Motor neuron (in vitro differentiated cells): Measurements from ENCODE around the gene MXD4. TPM values are rescaled to one million over a fixed set of nuclear protein-coding genes. Genes with fewer than 3 reads are reported as not detected.
A peak's percentile ranks its signal among the peaks of the same experiment; 100 is the strongest.
"Not testable (repeated sequence)": the region's sequence is repeated elsewhere in the genome, so short reads cannot be mapped to it uniquely, and the experiment has no call there.

Source experiments
- ATAC-seq, 8 experiments: fragments of 200-7000 bp; cut with Tn5 transposase; replicated peaks in 6 of 8; 2 replicates each; pipeline ENCODE4 v1.8.0; 2021; ENCODE audit warnings: mild to moderate bottlenecking in 8 of 8, moderate library complexity in 8 of 8
- H3K27ac ChIP-seq, 2 donors: fragments of 250-450 bp; sonication (Bioruptor Pico); 2 replicates each; pipeline ENCODE4 v1.9.0; 2021; ENCODE audit warnings: antibody characterized with exemption in 2 of 2, mild to moderate bottlenecking in 2 of 2, moderate library complexity in 1 of 2
- H3K4me1 ChIP-seq, 2 donors: fragments of 250-450 bp; sonication (Bioruptor Pico); replicated peaks in 1 of 2; 2 replicates each; pipeline ENCODE4 v1.6.1; 2021; ENCODE audit warnings: antibody characterized with exemption in 2 of 2, mild to moderate bottlenecking in 2 of 2, moderate library complexity in 1 of 2
- H3K4me3 ChIP-seq, 5 donors: fragments of 250-450 bp; sonication (Bioruptor Pico); 2 replicates each; pipeline ENCODE4 v1.9.0; 2021; ENCODE audit warnings: antibody characterized with exemption in 5 of 5, mild to moderate bottlenecking in 5 of 5, moderate library complexity in 4 of 5
- WGBS, 10 experiments: fragments of 450-650 bp; shearing (Covaris generic); methylation state at CpG; one replicate each; pipeline ENCODE4 v1.0.0; 2022; 5-methylcytosine and 5-hydroxymethylcytosine counted together
- in situ Hi-C, 9 experiments: fragments of 400-800 bp; cut with MboI; loops; one replicate each; pipeline ENCODE4 v1.15.0; 2021; ENCODE audit warnings: low sequenced_read_pairs in 9 of 9, low pct_unique_long_range_greater_than_20kb in 2 of 9; ENCODE audit not compliant: unreplicated experiment in 9 of 9
- total RNA-seq, 8 experiments: library from RNA; unstranded; fragments of 300-600 nt; gene quantifications; 2 replicates each; pipeline versions ENCODE4 v1.2.3 to v1.2.4, GENCODE V29; 2022

The MXD4 gene
- total RNA-seq, 8 experiments from 2014 or later = 12.8 to 53.6 (median 36.2) TPM

GRCh38 chr4:2276581-2277325 is 14.8 kb upstream of the MXD4 start:
- in situ Hi-C loops = no loop called here
- 80 to 96% (median 91%) methylated on average over 1 to 20 of the region's 30 CpGs; no CpG with 5 or more reads in 3 of the 10 experiments for WGBS, 10 experiments
- no peak overlapping the region for H3K27ac ChIP-seq

GRCh38 chr4:2275546-2276251 is 13.8 kb upstream of the MXD4 start:
- in situ Hi-C loops = no loop called here
- Histone ChIP-seq H3K27ac (no peak overlapping the region), H3K4me3 (no peak overlapping the region), H3K4me1 (no peaks in the 10 kb centered on the region)
- 51 to 95% (median 90%) methylated on average over 2 to 27 of the region's 44 CpGs for WGBS, 10 experiments
- ATAC-seq = no peak

More at GRCh38 chr4:2276581-2277325, 14.8 kb upstream of the MXD4 start:
- Histone ChIP-seq H3K4me3 (no peak overlapping the region), H3K4me1 (no peaks in the 10 kb centered on the region)
- ATAC-seq = no peak

GRCh38 chr4:2275044-2275397 is 13.1 kb upstream of the MXD4 start:
- H3K4me1 ChIP-seq, H3K27ac ChIP-seq, in situ Hi-C loops, H3K4me3 ChIP-seq, ATAC-seq: not testable (repeated sequence)
- 79 to 100% (median 90%) methylated on average over 2 to 5 of the region's 10 CpGs; no CpG with 5 or more reads in 1 of the 10 experiments for WGBS, 10 experiments

GRCh38 chr4:2274320-2275043 is 12.6 kb upstream of the MXD4 start:
- in situ Hi-C loops = no loop called here
- no peak overlapping the region for H3K4me3 ChIP-seq
- no peak overlapping the region for H3K27ac ChIP-seq
- ATAC-seq = peak in 1 of 8 experiments; percentile 2
- no peaks in the 10 kb centered on the region for H3K4me1 ChIP-seq
- WGBS, 10 experiments = 70 to 100% (median 100%) methylated on average over 1 to 7 of the region's 21 CpGs; no CpG with 5 or more reads in 3 of the 10 experiments

GRCh38 chr4:2273657-2274319 is 11.9 kb upstream of the MXD4 start:
- no peak overlapping the region for H3K27ac ChIP-seq
- WGBS, 10 experiments = 59 to 100% (median 72%) methylated on average over 1 to 3 of the region's 24 CpGs; no CpG with 5 or more reads in 6 of the 10 experiments
- in situ Hi-C loops = no loop called here

GRCh38 chr4:2273221-2273620 is 11.3 kb upstream of the MXD4 start:
- 10 to 89% (median 80%) methylated on average over 2 to 6 of the region's 15 CpGs; no CpG with 5 or more reads in 5 of the 10 experiments for WGBS, 10 experiments
- Histone ChIP-seq H3K27ac (no peak overlapping the region), H3K4me3 (no peak overlapping the region), H3K4me1 (peaks cover 3% of the 10 kb centered on the region in 2 donors)
- peak in 2 of 8 experiments; percentile 4 to 15 for ATAC-seq
- in situ Hi-C loops = no loop called here

More at GRCh38 chr4:2273657-2274319, 11.9 kb upstream of the MXD4 start:
- ATAC-seq = peak in 3 of 8 experiments; percentile 12 to 38 (median 32)
- Histone ChIP-seq H3K4me1 (peaks cover 3% of the 10 kb centered on the region in 2 donors), H3K4me3 (no peak overlapping the region)

GRCh38 chr4:2272828-2273120 is 10.9 kb upstream of the MXD4 start:
- peaks cover 3% of the 10 kb centered on the region in 2 donors for H3K4me1 ChIP-seq
- WGBS, 10 experiments = 69 to 86% methylated on average over 3 of the region's 6 CpGs; no CpG with 5 or more reads in 8 of the 10 experiments
- in situ Hi-C loops = no loop called here
- no peak for ATAC-seq
- no peak overlapping the region for H3K4me3 ChIP-seq
- H3K27ac ChIP-seq = no peak overlapping the region

GRCh38 chr4:2272026-2272827 is 10.3 kb upstream of the MXD4 start:
- 74 to 100% (median 85%) methylated on average over 2 to 5 of the region's 25 CpGs; no CpG with 5 or more reads in 5 of the 10 experiments for WGBS, 10 experiments
- in situ Hi-C loops = no loop called here
- H3K4me1 ChIP-seq = peaks cover 3% of the 10 kb centered on the region in 2 donors
- peak in 2 of 8 experiments; percentile 8 to 17 for ATAC-seq
- no peak overlapping the region for H3K27ac ChIP-seq
- no peak overlapping the region for H3K4me3 ChIP-seq

GRCh38 chr4:2271279-2272025 is 9.5 kb upstream of the MXD4 start:
- 100% methylated on average over 1 of the region's 27 CpGs; no CpG with 5 or more reads in 9 of the 10 experiments for WGBS, 10 experiments
- no peak overlapping the region for H3K27ac ChIP-seq
- peak in 1 of 8 experiments; percentile 2 for ATAC-seq
- peaks cover 3% of the 10 kb centered on the region in 2 donors for H3K4me1 ChIP-seq
- in situ Hi-C loops = no loop called here
- no peak overlapping the region for H3K4me3 ChIP-seq

GRCh38 chr4:2270341-2271165 is 8.6 kb upstream of the MXD4 start:
- WGBS, 10 experiments = 58% methylated on average over 2 of the region's 34 CpGs; no CpG with 5 or more reads in 9 of the 10 experiments
- Histone ChIP-seq H3K27ac (no peak overlapping the region), H3K4me1 (peaks cover 3 to 7% of the 10 kb centered on the region in 2 donors), H3K4me3 (no peak overlapping the region)
- no peak for ATAC-seq
- in situ Hi-C loops = no loop called here

- WGBS, 10 experiments = 0 to 100% (median 80%) methylated on average over 1 to 3 of the region's 12 CpGs; no CpG with 5 or more reads in 2 of the 10 experiments
- Histone ChIP-seq H3K4me3 (no peak overlapping the region), H3K27ac (no peak overlapping the region), H3K4me1 (peaks cover 3 to 7% of the 10 kb centered on the region in 2 donors)
- in situ Hi-C loops = no loop called here
- peak in 1 of 8 experiments; percentile 24 for ATAC-seq
These were observed 7.8 kb upstream of the MXD4 start for GRCh38 chr4:2269618-2270163.
